HUES64 (cell line): ENCODE measurements around the gene CRYBA1.
"Not testable (repeated sequence)": the region's sequence is repeated elsewhere in the genome, so short reads cannot be mapped to it uniquely, and the experiment has no call there.

Experiments
- H3K27ac ChIP-seq: 2 replicates; pipeline ENCODE4 v1.7.0; 2013; ENCODE audit warnings: low read depth, low read length, inconsistent platforms
- H3K27me3 ChIP-seq: 2 replicates; pipeline ENCODE4 v1.6.1; 2013; ENCODE audit warnings: mild to moderate bottlenecking, low read length; ENCODE audit not compliant: insufficient read depth
- H3K36me3 ChIP-seq: 2 replicates; pipeline ENCODE4 v1.6.1; 2013; ENCODE audit warnings: mild to moderate bottlenecking, low read length; ENCODE audit not compliant: insufficient read depth
- H3K4me1 ChIP-seq: 2 replicates; pipeline ENCODE4 v1.6.1; 2013; ENCODE audit warnings: mild to moderate bottlenecking, low read length, moderate library complexity; ENCODE audit not compliant: insufficient read depth
- H3K4me3 ChIP-seq: 2 replicates; pipeline ENCODE4 v1.5.1; 2013; ENCODE audit warnings: mild to moderate bottlenecking, low read length, moderate library complexity
- H3K9ac ChIP-seq: 2 replicates; pipeline ENCODE4 v1.6.1; 2013; ENCODE audit warnings: mild to moderate bottlenecking, low read depth, low read length
- H3K9me3 ChIP-seq: 2 replicates; pipeline ENCODE4 v1.6.1; 2013; ENCODE audit warnings: low read depth, low read length; ENCODE audit not compliant: insufficient read depth
- WGBS: fragments of 150-250, 120-280 bp; methylation state at CpG from one replicate; pipeline ENCODE4 v1.1.7; 2013; ENCODE audit warnings: missing lambda C conversion rate; 5-methylcytosine and 5-hydroxymethylcytosine counted together

CRYBA1 gene

GRCh38 chr17:29215174-29215573 lies 31.5 kb upstream of the CRYBA1 start:
- 90% methylated on average over 10 of the region's 10 CpGs for WGBS

DNA sequence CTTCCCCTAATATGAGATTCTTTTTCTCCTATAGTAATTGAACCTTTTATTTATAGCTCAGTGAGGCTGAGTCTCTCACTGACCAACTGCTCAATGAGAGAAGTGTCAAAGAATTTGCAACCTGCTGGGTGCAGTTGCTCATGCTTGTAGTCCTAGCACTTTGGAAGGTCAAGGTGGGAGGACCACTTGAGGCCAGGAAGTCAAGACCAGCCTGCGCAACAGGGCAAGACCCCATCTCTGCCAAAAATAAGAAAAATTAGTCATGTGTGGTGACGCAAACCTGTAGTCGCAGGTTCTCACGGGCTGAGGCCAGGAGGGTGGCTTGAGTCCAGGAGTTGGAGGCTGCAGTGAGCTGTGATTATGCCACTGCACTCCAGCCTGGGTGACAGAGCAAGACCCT lies 30.9 kb upstream of the CRYBA1 start:
- Histone ChIP-seq H3K4me3 (no peak overlapping the region), H3K4me1 (peaks cover 3% of the 10 kb centered on the region; the same call in 1 of the 2 replicates), H3K27me3 (no peaks in the 10 kb centered on the region), H3K9ac (no peak overlapping the region), H3K9me3 (no peaks in the 10 kb centered on the region), H3K36me3 (no peaks in the 10 kb centered on the region), H3K27ac (no peak overlapping the region)
- WGBS: 95% methylated on average over 4 of the region's 4 CpGs

More at GRCh38 chr17:29215174-29215573, 31.5 kb upstream of the CRYBA1 start:
- no peak overlapping the region for H3K9ac ChIP-seq
- H3K36me3 ChIP-seq: no peaks in the 10 kb centered on the region
- no peaks in the 10 kb centered on the region for H3K9me3 ChIP-seq
- no peaks in the 10 kb centered on the region for H3K27me3 ChIP-seq
- peaks cover 3% of the 10 kb centered on the region; the same call in 1 of the 2 replicates for H3K4me1 ChIP-seq
- H3K27ac ChIP-seq: no peak overlapping the region
- H3K4me3 ChIP-seq: no peak overlapping the region

DNA sequence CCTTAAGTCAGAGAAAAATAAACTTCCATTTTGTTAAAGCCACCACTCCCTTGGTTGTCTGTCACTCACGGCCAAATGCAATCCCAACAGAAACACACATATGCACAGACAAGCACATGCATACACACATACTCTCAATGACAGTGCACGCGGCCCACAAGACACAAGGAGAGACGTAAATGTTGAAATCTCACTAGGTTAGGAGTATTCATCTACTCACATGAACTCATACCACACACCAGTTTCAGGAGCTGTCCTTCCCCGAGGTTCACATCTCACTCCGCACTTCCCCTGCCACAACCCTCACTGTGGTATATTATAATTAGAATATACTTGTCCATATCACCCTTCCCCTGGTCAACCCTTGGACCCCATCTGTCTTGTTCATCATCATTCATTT lies 30.5 kb upstream of the CRYBA1 start:
- no peaks in the 10 kb centered on the region for H3K27me3 ChIP-seq
- H3K27ac ChIP-seq: no peak overlapping the region
- no peak overlapping the region for H3K9ac ChIP-seq
- 94% methylated on average over 4 of the region's 6 CpGs for WGBS
- H3K9me3 ChIP-seq: no peaks in the 10 kb centered on the region
- H3K36me3 ChIP-seq: no peaks in the 10 kb centered on the region
- no peak overlapping the region for H3K4me3 ChIP-seq
- H3K4me1 ChIP-seq: peaks cover 3% of the 10 kb centered on the region; the same call in 1 of the 2 replicates

DNA sequence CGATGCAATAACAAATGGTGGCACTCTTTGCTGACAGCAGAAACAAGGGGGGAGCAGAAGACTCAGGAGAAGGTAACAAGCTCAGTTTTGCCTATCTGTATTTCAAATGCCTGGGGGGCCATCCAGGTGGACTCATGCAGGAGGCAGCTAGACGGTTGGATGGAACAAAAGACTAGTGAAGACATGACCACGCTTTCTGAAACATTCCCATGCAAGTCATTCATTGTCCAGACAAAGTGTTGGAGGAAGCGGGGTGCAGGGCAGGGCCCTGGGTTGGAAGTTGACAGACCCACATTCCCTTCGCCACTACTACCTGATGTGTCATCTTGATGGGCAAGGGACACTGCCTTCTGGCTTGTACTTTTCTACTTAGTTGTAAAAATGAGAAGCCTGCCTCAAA lies 29.8 kb upstream of the CRYBA1 start:
- Histone ChIP-seq H3K4me3 (no peak overlapping the region), H3K27me3 (no peaks in the 10 kb centered on the region), H3K9ac (no peak overlapping the region), H3K27ac (no peak overlapping the region), H3K9me3 (no peaks in the 10 kb centered on the region), H3K4me1 (peaks cover 3% of the 10 kb centered on the region; the same call in 1 of the 2 replicates), H3K36me3 (no peaks in the 10 kb centered on the region)
- WGBS: 87% methylated on average over 5 of the region's 5 CpGs

DNA sequence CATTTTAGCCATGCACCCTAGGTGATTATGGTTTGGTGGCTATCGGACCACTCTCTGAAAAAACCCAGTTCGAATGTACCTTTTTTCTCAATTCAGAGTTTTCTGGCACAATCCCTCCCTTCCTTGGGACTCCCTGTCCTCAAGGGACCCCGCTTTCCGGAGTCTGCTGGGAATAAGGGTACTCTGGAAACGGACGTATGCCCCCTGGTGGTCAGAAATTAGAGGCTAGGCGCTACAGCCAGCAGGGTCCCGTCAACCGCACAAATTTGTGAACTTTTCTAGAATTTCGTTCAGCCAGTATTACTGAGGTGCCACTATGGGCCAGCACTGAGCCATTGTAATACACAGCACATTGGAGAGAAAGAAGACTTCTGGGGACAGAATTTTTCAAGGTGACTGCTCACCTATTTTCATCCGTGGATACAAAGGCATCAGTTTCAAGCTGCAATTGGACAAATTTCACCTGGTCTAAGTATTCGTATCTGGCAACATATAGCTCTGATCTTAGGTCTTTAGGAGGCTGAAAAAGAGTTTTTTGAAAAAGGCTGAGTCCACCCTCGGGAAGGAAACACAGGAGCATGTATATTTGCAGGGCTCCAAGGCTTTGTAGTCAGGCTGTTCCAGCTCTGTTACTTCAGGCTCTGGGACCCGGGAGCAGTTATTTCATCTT lies 27.1 kb upstream of the CRYBA1 start:
- peaks cover 3% of the 10 kb centered on the region; the same call in 1 of the 2 replicates for H3K4me1 ChIP-seq
- WGBS: 28% methylated on average over 14 of the region's 14 CpGs
- no peaks in the 10 kb centered on the region for H3K9me3 ChIP-seq

DNA sequence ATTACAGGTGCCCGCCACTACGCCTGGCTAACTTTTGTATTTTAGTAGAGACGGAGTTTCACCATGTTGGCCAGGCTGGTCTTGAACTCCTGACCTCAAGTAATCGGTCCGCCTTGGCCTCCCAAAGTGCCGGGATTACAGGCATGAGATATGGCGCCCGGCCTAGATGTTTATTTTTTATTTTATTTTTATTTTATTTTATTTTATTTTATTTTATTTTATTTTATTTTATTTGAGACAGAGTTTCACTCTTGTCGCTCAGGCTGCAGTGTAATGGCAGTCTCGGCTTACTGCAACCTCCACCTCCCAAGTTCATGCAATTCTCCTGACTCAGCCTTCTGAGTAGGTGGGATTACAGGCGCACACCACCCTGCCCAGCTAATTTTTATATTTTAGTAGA lies 25.3 kb upstream of the CRYBA1 start:
- 96% methylated on average over 9 of the region's 11 CpGs for WGBS
- H3K9me3 ChIP-seq, H3K9ac ChIP-seq, H3K4me3 ChIP-seq, H3K27me3 ChIP-seq, H3K36me3 ChIP-seq, H3K27ac ChIP-seq, H3K4me1 ChIP-seq: not testable (repeated sequence)

More for the DNA sequence above, 27.1 kb upstream of the CRYBA1 start:
- Histone ChIP-seq H3K36me3 (no peaks in the 10 kb centered on the region), H3K9ac (no peak overlapping the region), H3K27me3 (no peaks in the 10 kb centered on the region), H3K27ac (no peak overlapping the region), H3K4me3 (no peak overlapping the region)

GRCh38 chr17:29225396-29225795 lies 21.3 kb upstream of the CRYBA1 start:
- Histone ChIP-seq H3K9ac (no peak overlapping the region), H3K4me1 (no peaks in the 10 kb centered on the region), H3K27ac (no peak overlapping the region), H3K4me3 (no peak overlapping the region), H3K36me3 (no peaks in the 10 kb centered on the region), H3K9me3 (no peaks in the 10 kb centered on the region), H3K27me3 (no peaks in the 10 kb centered on the region)

DNA sequence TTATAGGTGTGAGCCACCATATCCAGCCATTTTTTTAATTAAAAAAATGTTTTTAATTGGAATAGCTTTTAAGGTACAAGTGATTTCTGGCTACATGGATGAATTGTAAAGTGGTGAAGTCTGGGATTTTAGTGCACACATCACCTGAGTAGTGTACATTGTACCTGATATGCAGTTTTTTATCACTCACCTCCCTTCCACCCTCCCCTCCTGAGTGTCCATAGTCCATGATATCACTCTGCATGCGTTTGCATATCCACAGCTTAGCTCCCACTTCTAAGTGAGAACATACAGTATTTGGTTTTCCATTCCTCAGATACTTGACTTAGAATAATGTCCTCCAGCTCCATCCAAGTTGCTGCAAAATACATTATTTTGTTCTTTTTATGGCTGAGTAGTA lies 13.4 kb upstream of the CRYBA1 start:
- WGBS: 85% methylated on average over 1 of the region's 1 CpG
- Histone ChIP-seq H3K36me3 (no peaks in the 10 kb centered on the region), H3K27ac (no peak overlapping the region), H3K27me3 (no peaks in the 10 kb centered on the region), H3K9ac (no peak overlapping the region), H3K4me3 (no peak overlapping the region), H3K9me3 (no peaks in the 10 kb centered on the region), H3K4me1 (no peaks in the 10 kb centered on the region)

DNA sequence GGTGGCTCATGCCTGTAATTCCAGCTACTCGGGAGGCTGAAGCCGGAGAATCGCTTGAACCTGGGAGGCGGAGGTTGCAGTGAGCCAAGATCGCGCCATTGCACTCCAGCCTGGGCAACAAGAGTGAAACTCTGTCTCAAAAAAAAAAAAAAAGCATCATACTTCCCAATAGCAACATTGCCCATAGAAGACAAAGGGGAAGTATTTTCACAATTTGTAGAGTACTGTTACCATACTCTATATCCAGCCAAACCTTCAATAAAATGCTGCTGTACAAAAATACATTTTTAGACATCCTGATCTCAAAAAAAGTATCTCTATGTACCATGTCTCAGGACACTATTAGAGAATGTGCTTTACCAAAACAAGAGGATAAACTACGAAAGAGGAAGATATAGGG lies 11.7 kb upstream of the CRYBA1 start:
- H3K27me3 ChIP-seq, H3K9me3 ChIP-seq, H3K4me3 ChIP-seq, H3K4me1 ChIP-seq, H3K9ac ChIP-seq, H3K36me3 ChIP-seq, H3K27ac ChIP-seq: not testable (repeated sequence)
- WGBS: 97% methylated on average over 7 of the region's 7 CpGs

- Histone ChIP-seq H3K27me3 (no peaks in the 10 kb centered on the region), H3K4me1 (peaks cover 9% of the 10 kb centered on the region), H3K4me3 (no peak overlapping the region), H3K9ac (no peak overlapping the region), H3K36me3 (no peaks in the 10 kb centered on the region), H3K9me3 (no peaks in the 10 kb centered on the region), H3K27ac (no peak overlapping the region)
- WGBS: 96% methylated on average over 3 of the region's 3 CpGs
Measured at GRCh38 chr17:29235904-29236303, 10.8 kb upstream of the CRYBA1 start.

GRCh38 chr17:29237476-29238132 lies 9.1 kb upstream of the CRYBA1 start:
- Histone ChIP-seq H3K36me3 (no peaks in the 10 kb centered on the region), H3K4me3 (no peak overlapping the region), H3K9me3 (no peaks in the 10 kb centered on the region), H3K27me3 (no peaks in the 10 kb centered on the region), H3K4me1 (peaks cover 20% of the 10 kb centered on the region), H3K9ac (no peak overlapping the region), H3K27ac (no peak overlapping the region)
- 92% methylated on average over 3 of the region's 3 CpGs for WGBS
